HG02981 (cell line): ENCODE data around the gene HAUS6.
"Not testable (repeated sequence)": the region's sequence is repeated elsewhere in the genome, so short reads cannot be mapped to it uniquely, and the experiment has no call there.

Experiments
- ATAC-seq: cut with Tn5 transposase; IDR thresholded peaks from one replicate; pipeline ENCODE4 v1.9.1; 2021; ENCODE audit warnings: mild to moderate bottlenecking, moderate library complexity; ENCODE audit not compliant: unreplicated experiment

HAUS6 gene

GRCh38 chr9:19048966-19049916 lies 53.5 kb downstream of the HAUS6 start, which contains the start of gene RRAGA:
Gene RRAGA (plus strand): TSS chr9:19049427. CDS start chr9:19049660, 233 bp downstream.
- peak; percentile 87 for ATAC-seq

GRCh38 chr9:19036611-19037010 lies 66.1 kb downstream of the HAUS6 start:
- no peak for ATAC-seq

GRCh38 chr9:19033015-19033414 lies 69.7 kb downstream of the HAUS6 start, which contains the start of gene SAXO1:
Gene SAXO1 (minus strand): TSS chr9:19033209. CDS start chr9:19032908, 301 bp downstream.
- ATAC-seq, result no peak

GRCh38 chr9:19032406-19032805 lies 70.3 kb downstream of the HAUS6 start:
- ATAC-seq, result no peak

GRCh38 chr9:19030899-19031298 lies 71.8 kb downstream of the HAUS6 start:
- no peak for ATAC-seq

- ATAC-seq, result peak; percentile 65
Observed at GRCh38 chr9:19028835-19029451, 73.8 kb downstream of the HAUS6 start.

- ATAC-seq, result no peak
Observed at GRCh38 chr9:19027825-19028224, 74.9 kb downstream of the HAUS6 start.

GRCh38 chr9:19026375-19026774 lies 76.3 kb downstream of the HAUS6 start:
- ATAC-seq, result no peak

GRCh38 chr9:19023078-19023477 lies 79.6 kb downstream of the HAUS6 start:
- no peak for ATAC-seq

- ATAC-seq, result no peak
Observed at GRCh38 chr9:19022206-19022605, 80.5 kb downstream of the HAUS6 start.

GRCh38 chr9:19021649-19022048 lies 81.1 kb downstream of the HAUS6 start:
- not testable (repeated sequence) for ATAC-seq

- ATAC-seq, result no peak
Observed at GRCh38 chr9:19020886-19021455, 81.7 kb downstream of the HAUS6 start.

- ATAC-seq, result no peak
Observed at GRCh38 chr9:19018201-19018600, 84.5 kb downstream of the HAUS6 start.

GRCh38 chr9:19009391-19009965 lies 93.2 kb downstream of the HAUS6 start:
- no peak for ATAC-seq
